Keratinocyte (primary cell): Measurements from ENCODE around the gene PLBD2.

ENCODE experiments used
- CTCF ChIP-seq, 3 experiments: IDR thresholded peaks in 1 of 3; conservative IDR thresholded peaks in 1 of 3; optimal IDR thresholded peaks in 1 of 3; 2 replicates in 2 of 3; 3 replicates in 1 of 3; pipeline versions ENCODE3 to v1.5.1; 2011; ENCODE audit warnings: low read length in 3 of 3, mild to moderate bottlenecking in 3 of 3, moderate library complexity in 2 of 3, control low read depth in 1 of 3, inconsistent platforms in 1 of 3; ENCODE audit not compliant: insufficient read depth in 2 of 3; ENCODE audit errors: extremely low read depth in 1 of 3
- EZH2 ChIP-seq: IDR thresholded peaks from one replicate; pipeline ENCODE4 v1.6.1; 2012; ENCODE audit warnings: inconsistent platforms, mild to moderate bottlenecking, low read length, moderate library complexity

DNA sequence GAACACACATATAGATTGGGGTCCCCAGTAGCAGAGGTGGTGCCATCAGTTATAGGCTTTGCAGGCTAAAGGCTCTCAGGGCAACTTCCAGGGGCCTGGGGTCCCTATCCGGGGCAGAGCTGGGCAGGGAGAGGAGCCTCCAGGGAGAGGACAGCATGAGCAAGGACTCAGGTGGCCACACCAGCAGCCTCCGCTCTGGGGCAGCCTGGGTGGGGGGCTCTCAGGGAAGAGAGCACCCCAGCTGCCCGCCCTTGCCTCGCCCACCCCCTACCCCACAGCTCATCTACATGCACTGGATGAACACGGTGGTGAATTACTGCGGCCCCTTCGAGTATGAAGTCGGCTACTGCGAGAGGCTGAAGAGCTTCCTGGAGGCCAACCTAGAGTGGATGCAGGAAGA is 14.0 kb downstream of the PLBD2 start:
- TF ChIP-seq CTCF (optimal IDR thresholded peaks at IDR 0.05 in 1 of 3, IDR thresholded peaks at IDR 0.05 in 1 of 3, conservative IDR thresholded peaks at IDR 0.05 in 1 of 3; ENCODE audit: extremely low read depth in 1 of 3, insufficient read depth in 2 of 3, low read length in 3 of 3) (no peak), EZH2 (no peak)
